Measurements from ENCODE around the gene SLC25A19.

Gene SLC25A19

DNA sequence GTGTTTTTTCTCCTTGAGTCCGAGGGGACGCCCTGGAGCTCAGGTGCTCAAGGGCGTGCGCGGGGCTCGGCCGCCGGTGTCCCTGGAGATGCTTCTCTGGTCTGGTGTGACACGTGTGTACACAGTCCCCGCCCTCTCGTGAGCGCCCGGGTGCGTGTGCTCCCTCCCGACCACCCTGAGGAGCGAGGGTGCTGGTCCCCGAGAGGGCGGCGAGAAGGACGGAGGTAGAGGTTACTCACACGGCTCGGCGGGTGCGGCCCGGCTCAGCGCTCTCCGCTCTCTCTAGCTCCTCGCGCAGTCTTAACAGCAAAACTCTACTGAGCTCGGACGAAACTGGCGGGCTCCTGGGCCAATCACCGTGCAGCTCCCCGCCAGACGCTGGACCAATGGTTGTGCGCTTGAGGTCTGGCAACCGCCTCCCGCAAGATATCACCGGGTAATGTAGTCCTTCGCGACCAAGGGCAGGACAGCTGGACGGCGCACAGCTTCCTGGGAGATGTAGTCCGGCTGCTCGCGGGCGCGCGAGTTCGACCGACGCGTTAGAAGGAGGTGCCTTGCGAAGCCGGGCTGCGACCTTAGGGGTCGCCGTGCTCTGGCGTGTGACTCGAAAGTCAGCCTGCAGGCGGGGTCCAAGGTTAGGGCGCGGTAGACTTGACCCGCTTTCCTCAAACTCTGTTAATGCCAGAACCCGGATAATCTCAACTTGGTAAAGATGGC lies at the start of gene SLC25A19:
TSS of gene SLC25A19 (minus strand) at position 319 of the 717 bp plus-strand sequence. CDS start 2,669 bp downstream, outside the sequence.
- DNase-seq (ENCODE audit: low read depth, low spot score) = peak; percentile 96

DNA sequence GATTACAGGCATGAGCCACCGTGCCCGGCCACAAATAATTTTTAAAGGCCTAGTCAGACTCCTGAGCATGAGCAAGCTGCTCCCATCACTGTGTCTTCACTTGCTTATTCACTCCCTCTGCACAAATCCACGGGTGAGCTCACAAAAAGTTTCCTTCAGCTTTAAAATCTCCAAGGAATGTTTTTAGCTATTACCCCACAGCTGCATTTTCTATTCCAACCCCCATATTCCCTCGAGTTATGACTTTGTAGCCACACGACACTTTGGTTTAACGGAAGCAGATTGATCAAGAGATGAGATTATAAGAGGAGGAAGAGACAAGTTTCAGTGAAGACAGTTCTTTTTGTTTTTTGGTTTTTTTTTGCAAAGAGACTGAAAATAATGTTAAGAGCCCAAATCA lies 49.1 kb upstream of the SLC25A19 start:
- DNase-seq (ENCODE audit: low read depth, low spot score) = no peak

DNA sequence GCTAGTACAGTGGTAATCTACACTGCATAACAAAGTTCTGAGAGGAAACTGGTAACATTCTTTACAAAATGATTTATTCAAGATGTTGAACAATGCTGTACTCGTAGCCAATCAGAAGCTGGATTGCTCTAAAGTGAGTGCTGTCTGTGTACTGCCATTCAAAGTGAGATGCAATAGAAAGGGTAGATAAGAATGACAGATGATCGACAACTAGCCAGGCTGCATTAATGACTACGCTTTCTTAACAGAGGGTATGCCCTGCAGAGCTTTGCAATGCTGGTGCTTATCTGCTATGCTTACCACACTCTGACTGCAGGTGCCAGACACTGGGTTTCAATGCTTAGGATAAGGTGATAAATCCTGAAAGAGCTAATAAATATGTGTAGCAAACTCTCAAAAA lies 46.1 kb upstream of the SLC25A19 start:
- no peak for DNase-seq (ENCODE audit: low read depth, low spot score)

DNA sequence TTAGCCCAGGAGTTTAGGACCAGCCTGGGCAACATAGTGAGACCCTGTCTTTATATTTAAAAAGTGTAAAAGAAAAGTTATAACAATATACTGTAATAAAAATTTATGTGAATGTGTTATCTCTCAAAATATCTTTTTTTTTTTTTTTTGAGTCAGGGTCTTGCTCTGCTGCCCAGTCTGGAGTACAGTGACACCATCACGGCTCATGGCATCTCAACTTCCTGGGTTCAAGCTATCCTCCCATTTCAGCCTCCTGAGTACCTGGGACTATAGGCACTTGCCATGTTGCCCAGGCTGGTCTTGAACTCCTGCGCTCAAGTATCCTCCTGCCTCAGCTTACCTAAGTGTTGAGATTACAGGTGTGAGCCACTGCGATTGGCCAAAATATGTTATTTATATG lies 45.5 kb upstream of the SLC25A19 start:
- DNase-seq (ENCODE audit: low read depth, low spot score) = no peak

DNA sequence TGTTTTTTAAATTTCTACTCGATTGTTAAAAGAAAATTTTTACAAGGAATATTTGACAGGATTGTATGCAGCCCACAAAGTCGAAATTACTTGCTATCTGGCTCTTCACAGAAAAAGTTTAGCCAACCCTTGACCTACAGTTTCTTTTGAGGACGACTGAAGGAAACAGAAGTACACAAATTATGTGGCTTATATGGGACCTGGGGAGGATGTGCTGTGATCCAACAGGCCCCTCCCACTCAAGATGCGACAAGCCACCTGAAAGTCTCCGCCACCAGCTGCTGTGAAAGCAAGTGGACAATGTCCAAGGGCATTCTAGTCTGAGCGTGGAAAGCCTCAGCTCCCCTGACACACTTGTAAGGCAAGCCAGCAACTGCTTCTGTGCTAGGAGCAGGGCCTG lies 42.4 kb upstream of the SLC25A19 start:
- no peak for DNase-seq (ENCODE audit: low read depth, low spot score)

DNA sequence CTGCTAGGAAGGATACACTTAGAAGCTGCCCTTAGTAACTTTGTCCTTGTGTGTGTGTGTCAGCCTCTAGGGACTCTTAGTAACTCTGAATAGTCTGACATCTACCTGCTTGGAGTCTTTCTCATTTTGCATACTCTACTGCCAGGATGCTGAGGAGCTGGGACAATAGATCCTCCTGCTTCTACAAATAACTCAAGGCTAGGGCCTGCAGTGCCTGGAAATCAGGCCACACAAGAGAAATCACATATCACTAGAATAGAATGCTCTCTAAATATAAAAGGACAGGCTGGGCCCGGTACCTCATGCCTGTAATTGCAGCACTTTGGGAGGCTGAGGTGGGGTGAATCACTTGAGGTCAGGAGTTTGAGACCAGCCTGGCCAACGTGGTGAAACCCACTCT lies 38.5 kb upstream of the SLC25A19 start:
- no peak for DNase-seq (ENCODE audit: low read depth, low spot score)

DNA sequence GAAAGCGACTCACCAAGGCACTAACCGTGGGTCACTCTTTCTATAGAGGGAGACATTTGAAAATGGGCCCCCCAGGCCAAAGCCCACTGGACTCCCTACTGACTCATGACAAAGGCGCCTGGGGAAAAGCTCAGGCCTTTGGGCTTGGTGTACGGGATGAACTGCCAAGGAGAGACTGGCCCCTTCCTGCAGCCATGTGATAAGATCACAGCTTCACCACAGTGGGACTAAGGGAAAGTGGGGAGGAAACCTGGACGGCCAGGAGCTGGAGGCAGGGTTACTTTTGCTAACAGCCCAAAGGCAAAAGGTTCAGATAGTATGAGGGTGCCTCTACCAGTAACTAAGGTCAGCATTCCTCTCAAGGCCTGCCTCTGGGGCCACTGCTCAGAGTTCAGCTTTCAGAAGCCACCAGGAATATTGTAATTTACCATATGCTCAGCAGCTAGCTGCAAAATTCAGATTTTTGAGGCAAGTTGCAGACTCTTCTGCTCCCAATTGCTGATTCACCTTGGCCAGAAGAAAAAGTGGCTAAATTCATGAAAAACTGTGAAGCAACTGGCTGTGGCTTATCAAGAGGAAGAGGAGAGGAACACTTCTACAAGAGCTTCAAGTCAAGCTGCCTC lies 37.1 kb upstream of the SLC25A19 start:
- DNase-seq (ENCODE audit: low read depth, low spot score) = no peak

DNA sequence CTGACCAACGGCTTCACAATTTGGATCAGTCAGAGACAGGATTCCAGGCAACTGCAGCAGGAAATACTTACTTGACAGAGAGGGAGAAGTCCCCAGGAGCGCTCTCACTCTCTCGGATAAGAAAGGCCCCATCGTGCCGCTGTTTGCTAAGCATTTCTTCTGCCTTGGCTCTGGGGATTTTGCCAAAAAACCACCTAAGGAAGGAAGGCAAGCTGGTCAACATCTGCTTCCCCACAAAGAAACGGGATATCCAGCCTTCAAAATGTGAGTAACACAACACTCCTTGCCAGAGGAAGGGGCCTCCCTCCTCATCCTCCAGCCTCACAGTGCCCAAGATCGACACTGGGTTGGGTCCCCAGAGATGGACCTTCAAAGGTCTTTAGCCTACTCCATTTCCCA lies 36.6 kb upstream of the SLC25A19 start:
- no peak for DNase-seq (ENCODE audit: low read depth, low spot score)

DNA sequence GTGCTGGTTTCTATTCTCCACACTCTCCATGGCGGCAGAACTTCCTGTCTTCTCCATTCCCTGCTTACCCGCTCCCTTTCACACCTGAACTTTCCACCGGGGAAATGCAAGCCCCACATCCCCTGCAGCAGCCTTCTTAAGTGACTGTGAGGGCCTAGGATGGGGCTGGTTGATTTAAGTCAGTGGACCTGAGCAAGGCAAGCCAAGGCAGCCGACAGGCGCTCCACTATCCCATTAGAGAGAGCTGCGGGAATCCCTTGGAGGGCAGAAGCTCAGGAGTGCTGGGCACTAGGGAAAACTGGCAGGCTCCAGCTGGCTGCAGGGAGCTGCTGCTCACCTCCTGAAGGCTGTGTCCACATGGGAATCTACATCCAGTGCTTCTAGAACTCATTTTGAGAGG lies 36.1 kb upstream of the SLC25A19 start:
- DNase-seq (ENCODE audit: low read depth, low spot score) = no peak

DNA sequence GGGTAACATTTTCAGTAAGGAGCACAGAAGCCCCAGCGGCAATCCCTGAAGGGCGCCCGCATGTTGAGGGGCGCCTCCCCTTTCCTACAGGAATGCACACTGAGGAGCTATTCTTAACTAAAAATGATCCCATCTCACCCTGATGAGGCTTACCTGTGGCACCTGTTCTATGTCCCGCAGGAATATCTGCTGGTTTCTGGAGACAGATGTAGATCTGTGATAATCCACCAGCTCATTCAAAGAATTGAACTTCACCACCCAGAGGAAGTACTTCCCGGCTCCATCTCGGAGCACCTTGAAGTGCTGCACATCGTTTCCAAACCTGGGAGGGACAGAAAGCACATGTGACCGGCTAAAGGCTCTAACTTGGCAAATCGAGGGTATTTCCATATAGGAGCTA lies 32.3 kb upstream of the SLC25A19 start:
- DNase-seq (ENCODE audit: low read depth, low spot score) = no peak

DNA sequence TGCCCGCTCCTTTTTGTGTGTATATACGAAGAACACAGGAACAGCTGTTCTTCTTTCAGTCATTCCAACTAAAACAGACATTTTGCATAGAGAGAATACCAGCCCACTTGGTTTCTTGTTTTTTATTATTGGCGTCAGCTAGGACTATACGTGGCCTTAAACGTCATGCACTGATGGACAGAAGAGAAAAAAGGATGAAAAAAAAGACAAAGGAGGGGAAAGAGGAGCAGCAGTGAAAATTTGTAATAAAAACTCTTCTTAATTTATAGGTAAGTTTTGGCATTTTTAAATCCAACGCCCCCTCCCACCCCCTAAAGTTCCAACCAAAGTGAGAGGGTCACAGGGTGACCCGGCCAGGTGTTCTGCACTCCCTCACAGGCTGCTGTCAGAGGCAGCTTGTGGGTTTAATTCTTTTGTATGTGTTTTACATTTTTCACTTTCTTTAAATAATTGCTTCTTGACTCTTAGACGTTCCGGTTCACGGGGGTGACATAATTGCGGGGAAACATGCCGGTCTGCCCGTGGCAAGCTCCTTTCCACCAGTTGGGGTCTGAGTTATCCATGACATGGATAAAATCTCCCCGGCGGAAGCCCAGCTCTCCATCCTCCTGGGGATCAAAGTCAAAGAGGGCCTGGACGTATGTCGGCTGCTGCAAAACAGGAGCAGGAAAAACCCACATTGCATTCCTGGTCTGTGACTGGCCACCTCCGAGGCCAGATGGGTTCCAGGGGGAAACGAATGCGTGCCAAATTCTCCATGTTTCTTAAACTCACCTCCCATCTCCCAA lies 30.9 kb upstream of the SLC25A19 start:
- DNase-seq (ENCODE audit: low read depth, low spot score) = no peak

DNA sequence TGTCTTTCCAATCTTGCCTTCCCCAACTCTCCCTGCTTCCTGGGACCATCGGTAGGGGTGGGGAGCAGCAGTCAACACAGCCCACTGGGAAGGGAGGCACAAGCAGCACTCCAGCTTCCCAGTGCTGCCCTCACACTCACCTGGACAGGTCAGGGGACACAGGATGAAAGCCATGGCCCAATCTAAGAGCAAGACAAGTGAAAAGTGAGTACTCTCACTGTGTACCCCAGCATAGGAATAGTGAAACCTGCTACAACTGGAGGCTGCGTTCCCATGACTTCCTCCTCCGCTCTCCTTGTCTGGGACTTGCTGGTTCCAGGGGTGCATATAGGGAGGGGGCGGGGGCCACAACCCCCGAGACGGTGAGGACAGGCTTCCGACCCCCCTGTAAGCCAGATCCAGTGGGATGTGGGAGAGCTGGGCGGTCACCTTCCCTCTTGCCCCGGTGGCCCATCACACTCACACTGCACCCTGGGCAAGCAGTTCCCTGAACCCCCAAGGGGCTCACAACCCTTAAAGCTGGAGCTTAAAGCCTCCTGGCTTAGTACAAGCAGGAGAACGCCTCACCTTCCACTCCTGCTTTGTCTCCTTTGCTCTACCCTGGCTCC lies 29.5 kb upstream of the SLC25A19 start:
- no peak for DNase-seq (ENCODE audit: low read depth, low spot score)

DNA sequence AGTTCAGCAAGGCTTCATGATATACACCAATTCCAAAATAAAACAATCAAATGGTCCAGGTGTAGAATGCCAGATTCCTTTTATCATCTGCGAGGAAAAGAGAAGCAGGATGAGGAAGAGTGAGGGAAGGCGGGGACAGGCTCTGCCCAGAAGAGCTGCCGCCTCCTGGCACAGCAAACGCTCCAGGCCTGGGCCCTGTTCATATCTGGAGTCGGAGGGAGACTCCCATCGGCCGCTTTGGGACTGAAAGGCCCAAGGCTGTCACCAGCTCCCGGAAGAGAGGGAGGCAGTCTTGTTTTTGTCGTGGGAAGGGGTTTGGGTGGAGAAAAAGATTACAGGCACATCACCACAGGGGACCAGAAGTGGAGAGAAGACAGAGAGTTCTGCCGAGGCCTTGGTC lies 29.0 kb upstream of the SLC25A19 start:
- DNase-seq (ENCODE audit: low read depth, low spot score) = no peak

DNA sequence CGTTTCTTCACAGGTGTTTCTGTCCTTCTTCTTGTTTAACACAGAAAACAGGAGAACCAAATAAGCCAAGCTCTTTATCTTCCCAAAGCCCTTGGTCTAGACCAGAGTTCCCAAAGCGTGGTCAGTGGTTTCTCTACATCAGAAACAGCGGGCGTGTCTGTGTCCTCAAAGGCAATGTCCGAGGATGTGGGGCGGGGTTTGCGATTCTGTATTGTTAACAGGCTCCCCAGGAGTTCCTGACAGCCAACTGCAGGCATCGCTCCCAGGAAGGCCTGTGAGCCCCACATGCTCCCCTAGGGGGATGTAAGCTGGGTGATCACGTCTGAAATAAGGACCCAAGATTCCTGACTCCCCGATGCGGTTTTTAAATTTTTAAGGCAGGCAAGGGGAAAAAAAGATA lies 28.4 kb upstream of the SLC25A19 start:
- DNase-seq (ENCODE audit: low read depth, low spot score) = no peak

DNA sequence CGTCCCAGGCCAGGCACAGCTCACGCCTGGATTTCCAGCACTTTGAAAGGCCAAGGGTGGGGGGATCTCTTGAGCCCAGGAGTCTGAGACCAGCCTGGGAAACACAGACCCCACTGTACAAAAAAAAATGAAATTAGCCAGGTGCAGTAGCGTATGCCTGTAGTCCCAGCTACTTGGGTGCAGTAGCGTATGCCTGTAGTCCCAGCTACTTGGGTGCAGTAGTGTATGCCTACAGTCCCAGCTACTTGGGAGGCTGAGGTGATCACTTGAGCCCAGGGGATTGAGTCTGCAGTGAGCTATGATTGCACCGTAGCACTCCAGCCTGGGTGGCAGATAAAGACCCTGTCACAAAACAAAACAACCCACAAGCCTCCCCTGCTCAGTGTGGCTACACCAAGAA lies 27.0 kb upstream of the SLC25A19 start:
- no peak for DNase-seq (ENCODE audit: low read depth, low spot score)

DNA sequence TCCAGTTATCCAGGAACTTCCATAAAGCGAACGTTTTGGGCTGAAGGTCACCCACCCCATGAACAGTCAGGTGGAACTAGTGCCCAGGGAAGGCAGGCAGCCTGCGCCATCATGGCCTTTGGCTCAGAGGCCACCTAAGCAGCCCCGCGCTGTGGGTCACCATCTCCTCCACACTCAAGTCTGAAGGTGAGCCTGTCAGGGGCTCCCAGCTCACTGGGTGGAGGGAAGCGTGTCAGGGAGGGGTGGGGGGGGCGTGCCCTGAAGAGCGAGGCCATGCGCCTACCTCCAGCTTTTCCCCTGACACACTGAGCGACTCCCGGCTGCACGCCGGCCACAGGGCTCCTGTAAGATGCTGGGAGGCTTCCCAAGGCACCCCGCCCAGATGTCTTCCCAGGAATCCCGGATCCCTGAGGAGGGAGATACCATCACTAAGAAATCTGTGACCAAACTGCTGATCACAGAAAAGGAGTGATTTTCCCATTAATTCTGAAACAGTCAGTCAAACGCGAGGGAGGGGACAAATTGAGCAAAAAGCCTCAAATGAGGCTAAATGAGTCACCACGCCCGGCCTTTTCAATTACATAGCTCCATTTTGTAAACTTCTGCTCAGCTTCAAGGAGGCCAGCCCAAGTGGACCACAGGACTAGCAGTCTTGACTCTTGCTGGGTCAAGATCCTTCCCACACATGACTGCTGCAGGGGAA lies 26.5 kb upstream of the SLC25A19 start:
- no peak for DNase-seq (ENCODE audit: low read depth, low spot score)

DNA sequence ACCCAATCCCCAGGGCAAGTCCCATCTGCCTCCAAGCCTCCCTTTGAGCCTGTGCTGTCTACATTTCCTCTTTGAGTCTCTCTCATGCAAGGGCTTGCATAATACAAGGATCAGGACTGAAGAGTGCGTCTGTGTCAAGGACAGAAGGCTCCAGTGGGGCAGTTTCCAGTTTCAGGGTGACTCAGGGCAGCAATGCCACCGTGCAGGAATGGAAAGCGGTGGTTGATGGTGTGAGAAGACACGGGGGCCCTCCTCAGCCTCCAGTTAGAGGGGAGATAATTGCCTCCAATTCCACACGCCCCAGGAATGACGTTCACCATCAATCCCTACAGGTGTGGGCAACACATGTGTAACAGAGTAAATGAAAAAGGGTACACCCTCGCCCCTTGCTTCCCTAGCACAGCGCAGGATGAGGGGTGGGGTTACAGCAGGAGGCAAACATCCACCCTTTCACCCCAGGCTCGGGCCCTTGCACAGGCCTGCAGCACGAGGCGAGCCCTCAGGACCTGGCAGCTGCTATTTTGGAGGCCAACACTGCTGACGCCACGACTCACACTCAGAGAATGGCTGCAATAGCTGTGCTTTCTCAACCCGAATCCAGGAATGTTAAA lies 24.8 kb upstream of the SLC25A19 start:
- DNase-seq (ENCODE audit: low read depth, low spot score) = no peak

DNA sequence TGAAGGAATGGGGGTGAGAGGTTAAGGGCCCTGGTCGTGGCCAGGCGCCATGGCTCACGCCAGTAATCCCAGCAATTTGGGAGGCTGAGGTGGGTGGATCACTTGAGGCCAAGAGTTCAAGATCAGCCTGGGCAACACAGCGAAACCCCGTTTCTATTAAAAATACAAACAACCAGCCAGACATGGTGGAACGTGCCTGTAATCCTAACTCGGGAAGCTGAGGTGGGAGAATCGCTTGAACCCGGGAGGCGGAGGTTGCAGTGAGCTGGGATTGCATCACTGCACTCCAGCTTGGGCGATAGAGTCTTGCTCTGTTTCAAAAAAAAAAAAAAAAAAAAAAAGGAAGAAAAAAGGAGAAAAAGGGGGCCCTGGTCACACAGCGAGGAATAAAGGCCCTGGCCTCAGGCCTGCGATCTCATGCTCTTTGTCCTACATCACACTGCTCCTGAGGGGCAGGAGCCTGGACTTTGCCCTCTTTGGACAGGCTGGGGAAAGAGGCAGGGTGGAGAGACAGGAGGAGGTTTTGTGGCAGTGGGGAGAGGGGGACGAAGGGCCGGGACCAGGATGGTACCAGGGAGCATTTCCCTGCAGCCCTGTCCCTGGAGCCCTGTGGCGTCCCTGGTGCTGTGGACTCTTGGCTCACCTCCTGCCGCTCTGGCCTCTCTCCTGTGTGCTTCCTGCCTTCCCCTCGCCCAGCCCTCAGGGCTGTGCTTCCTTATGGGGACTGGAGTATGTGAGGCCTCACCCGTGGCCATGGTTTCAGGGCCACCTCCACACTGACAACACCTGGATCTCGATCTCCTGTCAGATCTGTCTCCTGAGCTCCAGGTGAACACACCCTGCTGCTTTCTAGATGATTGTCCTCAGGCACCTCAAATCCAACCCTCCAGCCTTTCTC lies 19.7 kb upstream of the SLC25A19 start:
- DNase-seq (ENCODE audit: low read depth, low spot score) = no peak

DNA sequence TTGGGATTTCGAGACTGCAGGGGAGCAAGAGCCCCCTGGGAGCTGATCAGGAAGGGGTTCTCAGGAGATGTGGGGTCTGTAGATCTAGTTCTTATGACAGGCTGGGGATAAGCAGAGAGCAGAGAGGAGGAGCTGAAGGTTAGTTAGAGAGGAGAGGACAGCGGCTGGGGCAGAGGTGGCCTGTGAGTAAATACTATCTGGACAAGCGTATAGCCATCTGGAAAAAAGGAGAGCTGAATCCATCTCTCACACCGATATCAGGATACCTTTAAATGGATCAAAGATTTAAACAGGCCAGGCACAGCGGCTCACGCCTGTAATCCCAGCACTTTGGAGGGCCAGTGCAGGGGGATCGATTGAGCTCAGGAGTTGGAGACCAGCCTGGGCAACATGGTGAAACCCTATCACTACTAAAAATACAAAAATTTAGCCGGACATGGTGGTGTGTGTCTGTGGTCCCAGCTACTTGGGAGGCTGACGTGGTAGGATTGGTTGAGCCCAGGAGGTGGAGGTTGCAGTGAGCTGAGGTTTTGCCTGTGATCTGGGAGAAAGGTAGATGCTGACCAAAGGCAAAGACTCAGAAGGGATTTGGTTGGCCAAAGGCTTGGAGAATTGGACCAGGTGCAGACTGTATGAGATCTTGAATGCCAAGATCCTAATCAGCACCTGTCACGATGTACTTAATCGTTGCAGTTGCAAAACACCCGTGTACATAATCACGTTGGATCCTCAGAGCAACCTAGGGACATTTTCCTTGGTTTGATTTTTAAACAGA lies 18.9 kb upstream of the SLC25A19 start:
- DNase-seq (ENCODE audit: low read depth, low spot score) = no peak
